Thyroid gland (tissue), 4 donors: ENCODE results near the gene DNM3. TPM values are rescaled to one million over a fixed set of nuclear protein-coding genes. Genes with fewer than 3 reads are reported as not detected.

ENCODE experiments used
- DNase-seq, 2 donors: peaks; one replicate each; pipeline ENCODE4 v3.0.0-alpha.2; 2019
- H3K27ac ChIP-seq, 3 donors: fragments of 200-600 bp; sonication (generic); 1 replicate in 2 of 3; 2 replicates in 1 of 3; pipeline ENCODE4 v1.5.1; 2016 to 2019; ENCODE audit warnings: mild to moderate bottlenecking in 1 of 3, moderate library complexity in 1 of 3
- H3K27me3 ChIP-seq: fragments of 200-600 bp; sonication (generic); one replicate; pipeline ENCODE4 v1.5.1; 2019
- H3K36me3 ChIP-seq, 2 donors: fragments of 200-600 bp; sonication (generic); one replicate each; pipeline ENCODE4 v1.5.1; 2016 to 2019
- H3K4me1 ChIP-seq, 2 donors: fragments of 200-600 bp; sonication (generic); one replicate each; pipeline ENCODE4 v1.5.1; 2017 to 2019
- H3K4me3 ChIP-seq, 3 donors: fragments of 200-600 bp; sonication (generic); replicated peaks in 1 of 3; 1 replicate in 2 of 3; 2 replicates in 1 of 3; pipeline ENCODE4 v1.5.1; 2016; ENCODE audit warnings: mild to moderate bottlenecking in 1 of 3
- H3K9me3 ChIP-seq: fragments of 200-600 bp; sonication (generic); one replicate; pipeline ENCODE4 v1.5.1; 2017
- POLR2A ChIP-seq, 2 donors: fragments of 450-650 bp; IDR thresholded peaks; one replicate each; pipeline ENCODE4 v1.6.1; 2017; ENCODE audit warnings: antibody characterized with exemption in 2 of 2, mild to moderate bottlenecking in 2 of 2, moderate library complexity in 1 of 2
- WGBS, 2 donors: methylation state at CpG; one replicate each; pipeline ENCODE4 v1.1.5; 2017; 5-methylcytosine and 5-hydroxymethylcytosine counted together
- intact Hi-C: fragments of 100-400 bp; cut with DNase I; formaldehyde crosslinking; loops from one replicate; pipeline ENCODE4 v1.15.1; 2023
- total RNA-seq, 4 donors: library from RNA; depleted of rRNA; stranded (reverse); fragments of >200 nt; gene quantifications; one replicate each; pipeline ENCODE4 v1.2.3, GENCODE V29; 2016
- TF ChIP-seq, protein P1 (sequence below), 6 experiments: fragments of 200-600 bp in 3 of 6; fragments of 450-650 bp in 3 of 6; sonication (generic) in 3 of 6; IDR thresholded peaks; one replicate each; pipeline ENCODE4 v1.5.1; 2016 to 2019; ENCODE audit warnings: antibody characterized with exemption in 6 of 6, mild to moderate bottlenecking in 2 of 6, inconsistent platforms in 1 of 6, moderate library complexity in 1 of 6

Gene DNM3
- total RNA-seq, 4 donors from 2014 or later: 9.0 to 13.6 (median 10.8) TPM

DNA sequence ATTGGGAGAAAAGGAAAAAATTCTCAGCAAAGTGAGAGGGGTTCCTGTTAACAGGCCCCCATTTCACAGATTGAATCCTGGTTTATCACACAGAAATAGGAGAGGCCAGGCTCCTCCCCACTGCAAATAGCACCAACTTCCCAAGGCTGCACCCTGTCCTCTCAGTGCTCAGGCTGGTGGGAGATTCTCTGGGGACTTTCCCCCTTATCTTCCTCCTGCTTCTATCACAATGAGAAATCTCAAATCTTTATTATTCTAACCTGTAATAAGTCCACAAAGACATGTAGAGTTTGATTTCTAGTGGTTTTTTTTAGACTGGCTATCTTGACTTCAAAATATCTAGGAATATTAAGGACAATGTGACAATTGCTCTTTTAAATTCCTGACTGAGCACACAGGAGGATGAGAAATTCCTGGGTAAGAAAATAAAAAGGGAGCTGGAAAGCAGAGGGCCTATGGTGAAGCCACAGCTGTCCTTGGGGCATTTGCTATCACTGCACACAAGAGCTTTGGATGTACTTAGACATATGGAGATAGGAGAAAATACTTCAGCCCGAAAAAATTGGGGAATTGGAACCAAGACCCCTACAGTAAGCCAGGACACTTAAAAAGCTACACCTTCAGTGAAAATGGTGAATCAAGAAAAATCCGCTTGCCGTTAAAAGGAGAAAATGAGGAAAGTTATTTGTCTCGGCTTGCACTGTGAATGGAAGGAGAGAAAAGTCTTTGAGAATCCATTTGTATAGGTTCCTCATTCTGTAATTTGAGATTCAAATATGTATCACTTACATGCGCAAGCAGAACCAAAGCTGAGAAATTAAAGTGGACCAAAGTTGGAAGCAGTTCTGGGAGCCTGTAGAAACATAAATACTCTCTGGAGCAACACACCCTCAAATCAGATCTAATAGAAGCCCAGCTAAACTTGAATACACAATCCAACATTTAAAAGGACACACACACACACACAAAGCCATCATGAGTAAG lies 513.3 kb downstream of the DNM3 start:
- Histone ChIP-seq H3K27me3 (no peaks in the 10 kb centered on the region), H3K4me3 (no peak overlapping the region), H3K36me3 (no peaks in the 10 kb centered on the region), H3K4me1 (peaks cover 27 to 53% of the 10 kb centered on the region in 2 donors), H3K9me3 (no peaks in the 10 kb centered on the region), H3K27ac (peak overlapping the region in 1 of 3 donors; percentile 92)
- 90 to 92% methylated on average over 5 of the region's 5 CpGs for WGBS, 2 donors
- intact Hi-C loops: no loop called here
- TF ChIP-seq, protein P1, sequence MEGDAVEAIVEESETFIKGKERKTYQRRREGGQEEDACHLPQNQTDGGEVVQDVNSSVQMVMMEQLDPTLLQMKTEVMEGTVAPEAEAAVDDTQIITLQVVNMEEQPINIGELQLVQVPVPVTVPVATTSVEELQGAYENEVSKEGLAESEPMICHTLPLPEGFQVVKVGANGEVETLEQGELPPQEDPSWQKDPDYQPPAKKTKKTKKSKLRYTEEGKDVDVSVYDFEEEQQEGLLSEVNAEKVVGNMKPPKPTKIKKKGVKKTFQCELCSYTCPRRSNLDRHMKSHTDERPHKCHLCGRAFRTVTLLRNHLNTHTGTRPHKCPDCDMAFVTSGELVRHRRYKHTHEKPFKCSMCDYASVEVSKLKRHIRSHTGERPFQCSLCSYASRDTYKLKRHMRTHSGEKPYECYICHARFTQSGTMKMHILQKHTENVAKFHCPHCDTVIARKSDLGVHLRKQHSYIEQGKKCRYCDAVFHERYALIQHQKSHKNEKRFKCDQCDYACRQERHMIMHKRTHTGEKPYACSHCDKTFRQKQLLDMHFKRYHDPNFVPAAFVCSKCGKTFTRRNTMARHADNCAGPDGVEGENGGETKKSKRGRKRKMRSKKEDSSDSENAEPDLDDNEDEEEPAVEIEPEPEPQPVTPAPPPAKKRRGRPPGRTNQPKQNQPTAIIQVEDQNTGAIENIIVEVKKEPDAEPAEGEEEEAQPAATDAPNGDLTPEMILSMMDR (IDR thresholded peaks at IDR 0.05): no peak
- TF ChIP-seq POLR2A (IDR thresholded peaks at IDR 0.05): no peak
- DNase-seq: no peak

DNA sequence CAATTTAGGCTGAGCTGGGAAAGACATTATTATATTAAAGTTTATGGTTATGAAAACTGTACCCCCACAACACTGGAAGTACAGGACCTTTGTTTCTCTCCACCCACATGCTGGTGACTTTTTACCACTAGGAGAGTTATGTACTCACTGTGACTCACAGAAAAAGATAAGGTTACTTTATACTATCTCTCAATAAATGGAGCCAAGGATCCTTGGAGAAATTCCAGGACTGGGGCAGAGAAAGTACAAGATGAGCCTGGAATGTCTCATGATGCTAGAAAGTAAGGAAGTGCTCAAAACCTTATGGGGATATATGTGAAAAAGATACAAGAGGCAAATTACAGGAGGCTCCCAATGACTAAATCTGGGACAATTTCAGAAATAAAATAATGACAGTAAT lies 515.3 kb downstream of the DNM3 start:
- H3K36me3 ChIP-seq: no peaks in the 10 kb centered on the region
- H3K4me1 ChIP-seq: peaks cover 35 to 62% of the 10 kb centered on the region in 2 donors
- TF ChIP-seq POLR2A (IDR thresholded peaks at IDR 0.05): no peak
- TF ChIP-seq, protein P1 (IDR thresholded peaks at IDR 0.05): no peak
- no peak for DNase-seq
- no peaks in the 10 kb centered on the region for H3K9me3 ChIP-seq
- no peaks in the 10 kb centered on the region for H3K27me3 ChIP-seq
- no peak overlapping the region for H3K4me3 ChIP-seq
- H3K27ac ChIP-seq: peak overlapping the region; percentile 12 to 92 (median 39)
- intact Hi-C loops: no loop called here

DNA sequence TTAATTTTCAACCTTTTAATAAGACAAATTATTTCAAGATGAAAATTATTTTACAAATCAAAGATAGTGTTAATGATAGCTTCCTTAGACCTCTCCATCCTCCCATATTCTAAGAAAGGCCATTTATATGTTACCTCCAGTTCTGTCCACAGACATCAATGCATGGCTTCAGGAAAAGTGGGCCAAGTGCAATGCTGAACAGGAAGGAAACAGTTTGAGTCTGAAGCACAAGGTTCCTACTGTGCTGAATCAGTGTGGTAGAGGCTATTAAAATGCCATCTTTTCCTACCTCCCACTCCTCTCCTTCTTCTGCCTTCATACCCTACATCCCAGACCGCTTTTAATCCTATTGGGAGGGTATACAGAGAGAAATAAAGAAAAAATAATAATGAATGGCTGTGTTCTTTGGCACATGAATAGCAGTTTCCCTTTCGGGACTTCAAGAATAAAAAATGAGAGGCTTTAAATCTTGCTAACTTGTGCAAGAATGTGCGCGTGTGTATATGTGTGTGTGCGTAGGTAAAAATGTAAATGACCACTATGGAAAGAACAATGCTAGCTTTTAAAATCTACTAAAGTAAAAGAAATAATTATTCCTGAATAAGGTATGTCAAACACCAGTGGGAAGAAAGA lies 516.6 kb downstream of the DNM3 start:
- H3K36me3 ChIP-seq: no peaks in the 10 kb centered on the region
- TF ChIP-seq, protein P1 (IDR thresholded peaks at IDR 0.05): no peak
- no peak for TF ChIP-seq POLR2A (IDR thresholded peaks at IDR 0.05)
- intact Hi-C loops: no loop called here
- DNase-seq: no peak
- peak overlapping the region; percentile 89 to 92 (median 90) for H3K27ac ChIP-seq
- H3K4me3 ChIP-seq: no peak overlapping the region
- H3K27me3 ChIP-seq: no peaks in the 10 kb centered on the region
- peaks cover 25 to 54% of the 10 kb centered on the region in 2 donors for H3K4me1 ChIP-seq
- 61 to 68% methylated on average over 5 of the region's 5 CpGs for WGBS, 2 donors
- H3K9me3 ChIP-seq: no peaks in the 10 kb centered on the region

DNA sequence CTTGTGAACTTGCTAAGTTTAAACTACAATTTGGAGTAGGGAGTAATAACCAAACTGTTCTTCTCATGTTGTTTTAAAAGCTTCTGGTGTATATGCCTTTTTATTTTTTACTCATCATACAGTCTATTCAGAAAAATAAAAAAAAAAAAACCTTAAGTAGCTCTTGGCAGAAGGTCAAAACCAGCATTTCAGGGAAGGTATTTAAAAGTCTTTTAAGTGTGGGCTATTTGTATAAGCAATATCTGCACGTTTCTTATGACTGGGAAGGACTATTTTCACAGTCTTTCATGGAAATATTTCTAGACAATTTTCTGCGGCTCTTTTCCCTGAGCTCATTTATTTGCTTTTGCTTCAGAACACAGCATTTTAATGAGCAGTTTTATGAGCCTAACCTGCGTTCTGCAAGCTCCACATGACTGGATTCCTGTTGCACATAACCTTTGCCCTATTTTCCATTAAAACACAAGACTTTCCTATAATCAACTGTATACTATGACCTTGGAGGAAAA lies 518.2 kb downstream of the DNM3 start:
- peak; percentile 15 to 19 for DNase-seq
- no peak for TF ChIP-seq POLR2A (IDR thresholded peaks at IDR 0.05)
- TF ChIP-seq, protein P1 (IDR thresholded peaks at IDR 0.05): no peak
- no peak overlapping the region for H3K4me3 ChIP-seq
- 7 to 8% methylated on average over 3 of the region's 3 CpGs for WGBS, 2 donors
- intact Hi-C loops: no loop called here
- peak overlapping the region; percentile 89 to 92 (median 90) for H3K27ac ChIP-seq
- H3K9me3 ChIP-seq: no peaks in the 10 kb centered on the region
- no peaks in the 10 kb centered on the region for H3K36me3 ChIP-seq
- peaks cover 25 to 52% of the 10 kb centered on the region in 2 donors for H3K4me1 ChIP-seq
- no peaks in the 10 kb centered on the region for H3K27me3 ChIP-seq
